Esophagus squamous epithelium (tissue), 5 donors: Measurements from ENCODE around the gene PTPRT. TPM values are rescaled to one million over a fixed set of nuclear protein-coding genes. Genes with fewer than 3 reads are reported as not detected.

Experiments used
- DNase-seq: peaks from one replicate; lab custom pipeline; 2025; lab: John Stamatoyannopoulos, UW
- H3K27ac ChIP-seq, 4 donors: fragments of 200-600 bp; sonication (generic); one replicate each; pipeline ENCODE4 v1.5.1; 2016 to 2019; ENCODE audit warnings: mild to moderate bottlenecking in 1 of 4
- H3K27me3 ChIP-seq, 4 donors: fragments of 200-600 bp; sonication (generic); 1 replicate in 3 of 4; 2 replicates in 1 of 4; pipeline versions ENCODE4 v1.5.1 to v1.6.0; 2017 to 2021; ENCODE audit warnings: antibody characterized with exemption in 1 of 4
- H3K36me3 ChIP-seq, 3 donors: fragments of 200-600 bp; sonication (generic); one replicate each; pipeline ENCODE4 v1.5.1; 2016 to 2019
- H3K4me1 ChIP-seq, 3 donors: fragments of 200-600 bp; sonication (generic); one replicate each; pipeline ENCODE4 v1.5.1; 2017 to 2019
- H3K4me3 ChIP-seq, 4 donors: fragments of 200-600 bp; sonication (generic); 1 replicate in 3 of 4; 2 replicates in 1 of 4; pipeline ENCODE4 v1.5.1; 2016 to 2019; ENCODE audit warnings: mild to moderate bottlenecking in 2 of 4, moderate library complexity in 1 of 4
- H3K9me3 ChIP-seq, 3 donors: fragments of 200-600 bp; sonication (generic); one replicate each; pipeline ENCODE4 v1.5.1; 2016 to 2019
- CTCF ChIP-seq, 6 experiments: fragments of 450-650 bp in 4 of 6; fragments of 200-600 bp in 2 of 6; sonication (generic) in 2 of 6; IDR thresholded peaks; one replicate each; pipeline ENCODE4 v1.5.1; 2016 to 2019; ENCODE audit warnings: antibody characterized with exemption in 6 of 6, mild to moderate bottlenecking in 4 of 6, moderate library complexity in 4 of 6
- POLR2A ChIP-seq, 4 donors: fragments of 450-650 bp; IDR thresholded peaks; one replicate each; pipeline ENCODE4 v1.6.1; 2017; ENCODE audit warnings: antibody characterized with exemption in 4 of 4, mild to moderate bottlenecking in 4 of 4, moderate library complexity in 3 of 4
- WGBS, 2 donors: methylation state at CpG; one replicate each; pipeline ENCODE4 v1.1.5; 2018; 5-methylcytosine and 5-hydroxymethylcytosine counted together
- intact Hi-C: fragments of 100-400 bp; cut with DNase I; formaldehyde crosslinking; loops from one replicate; pipeline ENCODE4 v1.15.0; 2022
- total RNA-seq, 4 donors: library from RNA; depleted of rRNA; stranded (reverse); fragments of >200 nt; gene quantifications; one replicate each; pipeline ENCODE4 v1.1.0, GENCODE V29; 2016
- donor health status: DM: yes; HTN: yes; CAD: no.

PTPRT gene
- total RNA-seq, 4 donors from 2014 or later = under 0.01 to 0.06 TPM; not detected in 2

- Histone ChIP-seq H3K9me3 (no peaks in the 10 kb centered on the region), H3K4me1 (no peaks in the 10 kb centered on the region), H3K27me3 (no peaks in the 10 kb centered on the region), H3K36me3 (no peaks in the 10 kb centered on the region), H3K4me3 (no peak overlapping the region), H3K27ac (no peak overlapping the region)
- no peak for DNase-seq
- TF ChIP-seq POLR2A (IDR thresholded peaks at IDR 0.05) = no peak
- no peak for TF ChIP-seq CTCF (IDR thresholded peaks at IDR 0.05)
- WGBS, 2 donors = 63 to 69% methylated on average over 11 of the region's 11 CpGs
- intact Hi-C loops = no loop called here
These were observed 748.4 kb downstream of the PTPRT start for GRCh38 chr20:42441196-42441863.

- no peak for TF ChIP-seq CTCF (IDR thresholded peaks at IDR 0.05)
- no peak for TF ChIP-seq POLR2A (IDR thresholded peaks at IDR 0.05)
- no peak for DNase-seq
- no peaks in the 10 kb centered on the region for H3K9me3 ChIP-seq
- H3K27me3 ChIP-seq = no peaks in the 10 kb centered on the region
- H3K4me3 ChIP-seq = no peak overlapping the region
- H3K36me3 ChIP-seq = no peaks in the 10 kb centered on the region
- WGBS, 2 donors = 55 to 61% methylated on average over 1 of the region's 1 CpG
- H3K4me1 ChIP-seq = no peaks in the 10 kb centered on the region
- no peak overlapping the region for H3K27ac ChIP-seq
- intact Hi-C loops = no loop called here
These were observed 754.5 kb downstream of the PTPRT start for GRCh38 chr20:42435230-42435629.

DNA sequence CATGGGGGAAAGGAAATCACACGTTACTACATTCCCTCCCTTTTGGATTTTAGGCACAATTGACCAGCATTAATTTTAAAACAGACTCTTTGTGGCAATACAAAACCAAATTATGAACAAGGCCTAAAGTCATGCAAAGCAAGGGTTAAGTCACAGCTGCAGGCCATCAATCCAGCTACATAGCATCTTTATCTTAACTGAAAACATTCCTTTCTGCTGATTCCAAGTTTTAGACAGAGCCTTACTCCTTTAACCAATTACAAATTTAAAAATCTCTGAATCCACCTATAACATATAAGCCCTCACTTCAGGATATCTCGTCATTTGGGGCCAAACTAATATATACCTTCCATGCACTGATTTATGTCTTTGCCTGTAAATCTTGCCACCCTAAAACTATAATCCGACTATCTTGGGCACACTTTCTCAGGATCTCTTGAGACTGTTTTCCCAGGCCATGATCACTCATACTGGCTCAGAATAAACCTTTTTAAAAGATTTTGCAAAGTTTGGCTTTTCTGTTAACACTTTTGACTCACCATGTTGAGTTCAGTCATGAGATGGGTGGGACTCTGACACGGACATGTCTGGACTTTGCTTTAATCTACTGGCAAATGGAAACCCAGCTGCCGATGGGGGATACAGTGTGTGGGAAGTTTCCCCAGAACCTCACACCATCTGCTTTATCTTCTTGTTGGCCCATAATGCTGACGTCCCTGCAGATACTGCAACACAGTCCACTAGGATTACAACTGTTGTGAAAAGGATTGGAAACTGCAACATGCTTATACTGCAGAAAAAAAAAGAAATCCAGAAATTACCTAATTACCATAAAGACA lies 757.0 kb downstream of the PTPRT start:
- 50 to 54% methylated on average over 6 of the region's 6 CpGs for WGBS, 2 donors
- intact Hi-C loops = no loop called here
- Histone ChIP-seq H3K4me1 (no peaks in the 10 kb centered on the region), H3K27ac (no peak overlapping the region), H3K9me3 (no peaks in the 10 kb centered on the region), H3K36me3 (no peaks in the 10 kb centered on the region), H3K27me3 (no peaks in the 10 kb centered on the region), H3K4me3 (no peak overlapping the region)
- no peak for DNase-seq
- TF ChIP-seq POLR2A (IDR thresholded peaks at IDR 0.05) (no peak), CTCF (IDR thresholded peaks at IDR 0.05) (no peak)

- no peaks in the 10 kb centered on the region for H3K36me3 ChIP-seq
- no peaks in the 10 kb centered on the region for H3K4me1 ChIP-seq
- H3K27ac ChIP-seq = no peak overlapping the region
- no peaks in the 10 kb centered on the region for H3K27me3 ChIP-seq
- TF ChIP-seq CTCF (IDR thresholded peaks at IDR 0.05) (no peak), POLR2A (IDR thresholded peaks at IDR 0.05) (no peak)
- intact Hi-C loops = no loop called here
- 68 to 82% methylated on average over 2 of the region's 2 CpGs for WGBS, 2 donors
- DNase-seq = no peak
- H3K4me3 ChIP-seq = no peak overlapping the region
- no peaks in the 10 kb centered on the region for H3K9me3 ChIP-seq
These were observed 759.1 kb downstream of the PTPRT start for GRCh38 chr20:42430598-42430997.
